H1 (cell line): ENCODE results near the gene RCE1. TPM values are rescaled to one million over a fixed set of nuclear protein-coding genes. Genes with fewer than 3 reads are reported as not detected.

Experiments
- BACH1 ChIP-seq: IDR thresholded peaks from 2 replicates; pipeline ENCODE4 v1.6.1; 2012; ENCODE audit warnings: low read length, improper control_type of control experiment
- CHD7 ChIP-seq: fragments of 300-600 bp; sonication (generic); IDR thresholded peaks from 2 replicates; pipeline ENCODE4 v1.7.1; 2012; ENCODE audit warnings: low read length, moderate library complexity, mild to moderate bottlenecking, inconsistent platforms; ENCODE audit not compliant: insufficient replicate concordance
- JUN ChIP-seq: IDR thresholded peaks from 2 replicates; pipeline ENCODE4 v1.6.1; 2011; ENCODE audit warnings: low read depth, mild to moderate bottlenecking, improper control_type of control experiment, low read length
- TAF7 ChIP-seq: optimal IDR thresholded peaks from 2 replicates; pipeline ENCODE3; 2011; ENCODE audit warnings: low read depth, mild to moderate bottlenecking, inconsistent platforms, low read length, moderate library complexity, borderline replicate concordance
- polyA plus RNA-seq, 7 experiments: library from polyadenylated mRNA; depleted of rRNA in 3 of 7; stranded (reverse) in 5 of 7; unstranded in 2 of 7; fragments of >200 nt in 5 of 7; fragments of 200-250 nt in 2 of 7; gene quantifications; 1 replicate in 5 of 7; 2 replicates in 1 of 7; 4 replicates in 1 of 7; pipeline versions ENCODE4 v1.2.1 to v1.2.3, GENCODE V29; 2011 to 2013; ENCODE audit warnings: missing spikeins in 2 of 7, mixed read lengths in 2 of 7
- total RNA-seq: library from RNA; stranded (reverse); fragmentation: NEBNext Ultra II Directional; extraction: Animal tissue kit (Norgen Biotek cat#: 25700); gene quantifications from 2 replicates; pipeline ENCODE4 v1.2.1, GENCODE V29; 2021

Gene RCE1
- total and polyA plus RNA-seq, 2 of the 8 experiments (the other 6 are each of a cell fraction or from before 2014, with no cell fraction given): 35.8 to 84.8 TPM

GRCh38 chr11:66800720-66801428 lies 42.4 kb upstream of the RCE1 start (continued):
- TF ChIP-seq CHD7 (no peak), JUN (no peak), TAF7 (no peak), BACH1 (no peak)
